ENCODE results near the gene CHD8.
"Not testable (repeated sequence)": the region's sequence is repeated elsewhere in the genome, so short reads cannot be mapped to it uniquely, and the experiment has no call there.

Gene CHD8

DNA sequence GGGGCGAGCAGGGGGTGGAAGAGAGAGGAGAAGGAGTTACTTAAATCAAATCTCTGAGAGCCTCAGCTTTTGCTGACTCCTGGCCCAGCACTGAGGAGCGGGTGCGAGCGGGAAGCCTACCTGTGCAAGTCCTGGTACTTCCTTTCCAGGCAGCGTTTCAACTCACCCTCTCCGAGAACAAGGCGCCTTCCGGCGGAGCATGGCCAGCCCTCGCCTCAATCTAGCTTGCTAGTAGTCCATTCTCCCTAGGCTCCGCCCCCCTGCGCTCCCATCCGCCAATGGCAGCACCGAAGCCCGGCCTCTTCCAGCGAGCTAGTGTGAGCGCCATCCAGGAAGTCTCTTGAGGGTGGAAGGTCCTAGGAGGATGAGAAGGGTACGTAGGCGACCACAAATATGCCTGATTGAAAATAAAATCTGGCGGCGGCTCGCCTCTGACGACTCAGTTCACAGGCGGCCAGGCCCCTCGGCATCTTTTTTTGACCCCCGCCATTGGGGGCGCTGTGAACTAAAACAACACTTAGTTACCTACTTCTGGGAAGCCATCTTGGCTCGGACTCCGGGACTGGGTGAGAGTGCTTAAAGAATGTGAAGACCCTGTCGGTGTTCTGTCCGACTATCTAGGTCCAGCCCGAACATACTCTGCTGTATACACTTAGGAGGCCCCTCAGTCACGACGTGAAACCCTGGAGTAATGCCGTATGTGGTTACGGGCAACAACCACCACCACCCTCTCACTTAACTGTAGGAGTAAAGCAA is at the start of gene CHD8:
TSS of gene CHD8 (minus strand) at position 212 of the 756 bp plus-strand sequence. CDS start 24,480 bp downstream, outside the sequence.
- DNase-seq: peak; percentile 98

DNA sequence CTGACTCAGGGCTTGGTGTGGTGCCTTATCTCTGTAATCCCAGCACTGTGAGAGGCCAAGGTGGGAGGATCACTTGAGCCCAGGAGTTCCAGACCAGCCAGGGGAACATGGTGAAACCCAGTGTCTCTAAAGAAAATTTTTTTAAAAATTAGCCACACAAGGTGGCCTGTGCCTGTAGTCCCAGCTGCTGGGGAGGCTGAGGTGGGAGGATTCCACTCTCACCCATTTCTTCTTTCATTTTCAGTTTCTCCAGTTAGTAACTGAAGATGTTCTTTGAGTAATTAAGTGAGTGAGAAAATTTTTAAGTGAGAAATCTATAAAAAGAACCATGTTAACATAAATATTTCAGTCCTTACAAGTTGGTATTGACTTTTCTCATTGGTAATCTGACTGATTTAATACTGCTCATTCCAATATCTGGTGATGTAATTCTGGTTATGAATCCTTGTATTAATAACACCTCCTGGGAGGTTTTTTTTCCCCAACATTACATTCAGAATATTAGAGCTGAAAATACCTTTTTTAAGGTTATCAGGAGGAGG is 49.2 kb upstream of the CHD8 start:
- DNase-seq: no peak

GRCh38 chr14:21503376-21503775 is 47.5 kb upstream of the CHD8 start:
- no peak for DNase-seq

GRCh38 chr14:21501568-21501967 is 45.6 kb upstream of the CHD8 start:
- no peak for DNase-seq

DNA sequence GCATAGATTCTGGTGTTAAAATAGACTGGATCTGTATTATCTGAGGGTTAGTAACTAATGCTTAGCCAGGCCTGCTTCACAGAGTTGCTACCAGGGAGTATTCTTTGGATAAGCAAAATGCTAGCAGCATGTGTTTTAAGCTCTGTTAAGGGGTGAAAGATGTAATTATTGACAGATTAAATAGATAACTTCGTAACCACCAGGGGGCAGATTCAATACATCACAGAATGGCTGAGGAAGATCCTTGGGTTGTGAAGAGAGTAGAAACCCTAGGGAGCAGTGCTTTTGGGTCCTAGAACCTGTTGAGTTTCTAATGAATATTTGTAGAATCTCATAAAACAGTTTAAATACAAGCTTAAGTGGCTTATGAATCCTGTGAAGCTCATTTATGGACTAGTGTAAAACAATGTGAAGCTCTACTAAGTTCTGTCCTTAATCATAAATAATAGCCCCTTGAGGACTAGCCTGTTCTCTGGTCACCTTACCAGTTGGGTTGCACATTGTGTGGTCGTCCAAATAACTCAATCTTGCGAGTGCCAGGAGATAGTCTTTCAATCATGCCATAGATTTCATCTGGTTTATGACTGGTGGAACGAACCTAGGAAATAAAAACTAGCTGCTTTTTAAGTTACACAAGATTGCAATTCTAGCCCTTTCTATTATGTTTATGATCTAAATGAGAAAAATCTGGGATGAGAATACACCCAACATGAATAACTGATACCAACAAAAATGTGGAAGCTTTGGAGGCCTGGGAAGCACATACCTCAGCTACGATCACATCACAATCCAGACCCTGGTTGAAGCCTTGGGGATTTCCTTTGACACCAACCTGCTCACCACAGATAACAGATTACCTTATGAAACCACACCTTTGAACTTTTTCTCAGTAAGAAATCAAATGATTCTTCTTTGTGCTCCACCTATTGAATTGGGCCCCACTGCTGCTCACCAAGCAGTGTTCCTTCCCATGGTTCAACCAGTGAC is 42.9 kb upstream of the CHD8 start:
- DNase-seq: no peak

DNA sequence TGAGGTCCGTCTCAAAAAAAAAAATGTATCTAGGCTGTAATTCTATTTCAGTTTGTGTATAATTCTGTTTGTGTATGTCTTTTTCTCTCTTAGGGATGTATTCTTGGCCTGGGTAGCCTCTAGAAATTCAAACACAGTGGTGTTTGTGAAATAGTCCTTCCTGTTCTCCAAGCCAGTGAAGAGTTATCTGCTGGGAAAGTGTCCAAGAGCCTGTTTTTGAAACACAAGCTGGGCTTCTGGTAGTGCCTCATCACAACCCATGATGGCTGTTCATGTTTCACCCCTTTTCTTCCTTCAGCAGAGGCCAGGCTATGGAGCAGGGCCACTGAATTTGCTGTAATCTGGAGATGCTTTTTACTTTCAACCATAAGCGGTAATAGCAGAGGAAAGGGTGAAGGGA is 40.5 kb upstream of the CHD8 start:
- no peak for DNase-seq

DNA sequence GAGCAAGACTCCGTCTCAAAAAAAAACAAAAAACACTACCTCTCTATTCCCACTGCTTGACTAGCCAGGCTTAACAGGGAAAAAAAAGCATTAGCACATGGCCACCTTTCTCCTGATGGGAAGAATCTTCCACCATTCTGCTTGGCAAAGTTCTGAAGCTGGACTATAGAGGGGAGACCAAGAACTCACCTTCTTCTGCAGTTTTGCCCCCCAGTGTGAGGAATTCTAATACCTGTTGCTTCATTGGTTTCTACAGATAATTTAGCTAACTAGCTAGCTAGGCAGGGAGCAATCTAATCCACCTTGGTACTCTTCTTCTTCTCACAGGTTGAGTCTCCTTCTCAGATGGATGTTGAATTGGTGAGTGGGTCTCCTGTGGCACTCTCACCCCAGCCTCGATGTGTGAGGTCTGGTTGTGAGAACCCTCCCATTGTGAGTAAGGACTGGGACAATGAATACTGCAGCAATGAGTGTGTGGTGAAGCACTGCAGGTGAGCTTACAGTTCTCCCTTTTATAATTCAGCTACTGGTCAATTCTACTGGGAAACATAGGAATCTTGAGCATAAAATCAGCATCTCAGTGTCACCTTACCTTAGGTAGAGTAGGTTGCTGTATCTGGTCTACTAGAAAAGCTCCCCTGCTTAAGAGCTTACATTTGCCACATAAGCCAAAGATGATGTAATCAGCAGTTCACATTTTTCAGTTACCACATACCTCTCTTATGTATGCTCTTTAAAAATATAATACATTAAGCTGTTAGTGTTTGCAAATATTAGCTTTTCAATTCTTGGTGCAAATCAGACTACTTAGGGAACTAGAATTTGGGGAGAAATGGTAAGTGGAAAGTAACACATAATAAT is 39.2 kb upstream of the CHD8 start:
- no peak for DNase-seq

- no peak for DNase-seq
These were observed 30.7 kb upstream of the CHD8 start for GRCh38 chr14:21486640-21487087.

GRCh38 chr14:21476925-21477681 is 21.2 kb upstream of the CHD8 start, which contains the start of the genes RAB2B and TOX4:
Gene RAB2B (minus strand): TSS chr14:21476959. CDS start chr14:21476872, 87 bp downstream.
Gene TOX4 (plus strand): TSS chr14:21477195. CDS start chr14:21477279, 84 bp downstream.
- peak; percentile 92 for DNase-seq

DNA sequence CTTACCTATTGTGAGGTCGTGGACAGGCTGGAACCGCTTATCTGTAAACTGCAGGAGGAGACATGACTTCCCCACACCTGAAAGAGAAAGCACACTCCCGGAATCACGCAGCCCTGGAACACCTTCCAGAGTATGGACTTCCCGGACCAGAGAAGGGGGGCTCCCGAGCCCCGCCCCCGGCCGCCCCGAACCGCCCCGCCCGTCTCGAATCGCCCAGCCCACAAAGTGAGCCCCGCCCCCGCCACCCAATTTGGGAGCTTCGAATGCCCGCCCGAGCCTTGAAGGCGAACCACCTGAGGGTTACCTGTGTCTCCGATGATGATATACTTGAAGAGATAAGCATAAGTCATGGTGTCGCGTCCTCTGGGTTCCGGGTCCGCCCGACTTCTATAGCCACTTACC is 20.6 kb upstream of the CHD8 start:
- DNase-seq: peak; percentile 89

DNA sequence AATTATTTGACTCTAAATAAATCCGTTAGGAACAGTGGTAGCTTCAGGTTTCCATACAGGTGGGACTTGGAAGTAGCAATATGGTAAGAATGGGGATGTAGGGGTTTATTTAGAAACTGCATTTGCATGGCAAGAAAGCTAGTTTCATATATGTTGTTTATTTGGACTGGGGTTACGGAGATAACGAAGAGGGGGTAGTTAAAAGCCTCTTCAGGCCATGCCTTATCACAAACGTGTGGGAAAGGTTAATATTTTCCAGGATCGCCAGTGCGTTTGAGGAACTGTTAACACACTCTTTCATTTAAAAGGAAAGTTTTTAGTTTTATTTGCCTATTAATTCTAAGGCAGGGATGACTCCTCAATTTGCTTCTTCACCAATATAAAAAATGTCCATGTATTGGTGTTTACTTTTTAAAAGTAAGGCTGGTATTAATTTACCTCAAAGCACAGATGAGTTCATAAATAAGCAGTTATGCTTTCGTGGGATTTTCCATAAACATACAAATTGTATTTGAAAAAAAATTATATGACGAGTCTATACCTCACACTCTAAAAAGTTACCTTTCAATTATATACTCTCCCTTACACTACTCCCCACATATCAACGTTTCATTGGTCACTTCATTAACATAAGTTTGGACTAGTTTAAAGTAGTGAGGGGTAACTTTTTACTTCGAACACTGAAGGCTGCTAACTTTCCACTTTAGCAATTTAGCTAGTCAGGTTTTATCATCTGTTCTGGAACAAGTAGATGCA is 20.0 kb upstream of the CHD8 start:
- DNase-seq: no peak

DNA sequence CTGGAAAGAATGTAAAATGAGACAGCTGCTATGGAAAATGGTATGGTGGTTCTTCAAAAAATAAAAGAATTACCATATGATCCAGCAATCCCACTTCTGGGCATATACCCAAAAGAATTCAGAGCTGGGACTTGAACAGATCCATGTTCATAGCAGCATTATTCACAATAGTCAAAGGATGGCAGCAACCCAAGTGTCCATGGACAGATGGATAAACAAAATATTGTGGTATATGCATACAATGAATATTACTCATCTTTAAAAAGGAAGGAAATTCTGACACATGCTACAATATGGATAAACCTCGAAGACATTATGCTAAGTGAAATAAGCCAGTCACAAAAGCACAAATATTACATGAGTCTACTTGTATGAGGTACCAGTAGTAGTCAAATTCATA is 11.7 kb upstream of the CHD8 start:
- DNase-seq: no peak

- no peak for DNase-seq
These were observed 371 bp downstream of the CHD8 start for GRCh38 chr14:21455592-21455911.

DNA sequence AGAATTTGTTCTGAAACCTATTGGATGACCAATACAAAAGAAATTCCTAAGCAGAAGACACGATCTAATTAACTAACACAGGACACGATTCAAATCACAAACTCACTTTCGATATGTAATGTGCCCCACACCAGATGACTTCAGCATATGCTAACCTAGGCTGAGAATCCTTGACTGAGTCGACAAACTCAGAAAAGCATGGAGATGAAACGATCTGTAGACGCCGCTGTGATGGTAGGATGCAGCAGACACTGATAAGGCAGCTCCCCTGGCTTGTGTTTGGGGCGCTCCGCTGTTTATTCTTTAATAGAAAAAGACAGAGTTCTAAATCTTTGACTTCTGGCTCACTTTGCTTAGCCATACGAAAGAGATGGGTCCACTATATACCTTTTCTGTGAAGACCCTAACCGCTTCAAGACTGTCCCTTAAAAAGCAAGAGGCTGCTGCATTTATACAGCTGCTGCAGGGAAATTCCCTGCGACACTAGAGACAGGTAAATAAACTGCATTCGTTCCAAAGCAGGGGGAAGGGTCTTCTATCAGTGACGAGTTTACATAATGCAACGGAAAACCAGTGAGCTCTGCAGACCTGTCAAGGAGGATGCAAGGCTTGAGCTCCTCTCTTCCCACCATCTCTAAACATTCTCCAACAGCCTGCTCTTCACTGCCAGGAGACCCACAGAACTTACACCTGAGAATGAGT is 929 bp downstream of the CHD8 start:
- DNase-seq: no peak

GRCh38 chr14:21449899-21450216 is 6.1 kb downstream of the CHD8 start:
- no peak for DNase-seq

- not testable (repeated sequence) for DNase-seq
These were observed 13.3 kb downstream of the CHD8 start for GRCh38 chr14:21442657-21443056.

DNA sequence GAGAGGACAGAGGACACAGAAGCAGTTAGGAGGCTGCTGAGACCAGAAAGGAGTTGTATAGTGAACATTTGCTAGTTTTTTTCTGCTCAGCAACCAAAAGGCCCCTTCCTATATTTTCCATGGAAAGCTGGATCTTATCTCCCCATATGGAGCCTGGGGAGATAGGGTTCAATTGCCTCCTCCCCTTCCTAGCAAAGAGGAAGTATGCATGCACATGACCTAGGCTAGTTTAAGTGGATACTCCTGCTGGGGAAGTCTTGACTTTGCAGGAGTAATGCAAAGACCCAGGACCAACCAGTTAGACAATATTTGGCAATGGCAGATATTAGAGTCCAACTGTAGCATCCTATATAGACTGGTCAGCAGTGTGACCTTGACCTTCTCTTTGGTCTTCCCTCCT is 15.1 kb downstream of the CHD8 start:
- no peak for DNase-seq

GRCh38 chr14:21437063-21437901 is 18.6 kb downstream of the CHD8 start:
- peak; percentile 99 for DNase-seq

DNA sequence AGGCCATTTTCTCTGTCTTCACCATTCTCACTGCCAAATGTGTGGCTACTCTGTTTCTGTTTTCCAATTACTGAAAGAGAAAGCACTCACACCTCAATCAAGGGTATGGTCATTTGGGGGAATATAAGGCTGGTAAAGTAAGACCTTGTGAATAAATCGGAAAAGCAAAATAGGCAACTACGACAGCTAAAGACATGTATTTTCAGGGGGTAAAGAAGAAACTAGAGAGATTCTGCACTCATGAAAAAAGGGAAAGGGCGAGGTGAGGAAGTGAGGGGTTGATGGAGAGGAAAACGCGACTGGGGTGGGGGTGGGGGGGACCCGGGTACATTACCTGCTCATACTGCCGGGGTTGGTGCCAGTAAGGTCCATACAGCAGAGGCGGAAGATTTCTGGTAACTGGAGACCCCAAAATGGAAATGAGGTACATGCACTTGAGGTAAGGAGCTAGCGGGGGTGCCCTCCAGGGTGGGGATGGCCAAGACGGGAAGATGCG is 19.3 kb downstream of the CHD8 start:
- no peak for DNase-seq

All from activated CD8-positive, alpha-beta memory T cell treated with anti-CD3 and anti-CD28 coated beads, Interleukin-2, amount 50 U/mL, for 48 hours (primary cell).